T-helper 9 cell (primary cell): ENCODE measurements around the gene UBE2J2.

Experiments
- DNase-seq: peaks from one replicate; pipeline ENCODE4 v3.0.0-alpha.2; 2020

The UBE2J2 gene

GRCh38 chr1:1309251-1310108, 35.8 kb upstream of the UBE2J2 start:
- no peak for DNase-seq

DNA sequence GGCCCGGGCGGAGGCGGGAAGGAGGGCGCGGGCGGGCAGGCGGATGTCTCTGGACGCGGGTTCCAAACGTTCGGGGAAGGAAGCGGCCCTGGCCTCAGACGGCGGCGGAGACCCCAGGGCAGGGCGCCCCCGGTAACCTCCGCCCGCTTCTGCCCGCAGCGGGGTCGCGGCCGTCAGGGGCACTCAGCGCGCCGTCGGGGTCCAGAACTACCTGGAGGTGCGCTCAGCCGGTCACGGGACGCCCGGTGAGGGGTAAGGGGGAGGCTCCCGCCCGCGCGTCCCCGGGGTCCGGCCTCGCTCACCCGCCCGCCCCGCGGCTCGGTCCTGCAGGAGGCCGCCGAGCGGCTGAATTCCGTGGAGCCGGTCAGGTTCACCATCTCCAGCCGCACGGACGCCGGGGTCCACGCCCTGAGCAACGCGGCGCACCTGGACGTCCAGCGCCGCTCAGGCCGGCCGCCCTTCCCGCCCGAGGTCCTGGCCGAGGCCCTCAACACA, 35.1 kb upstream of the UBE2J2 start:
- DNase-seq: no peak

GRCh38 chr1:1307923-1308755, 34.5 kb upstream of the UBE2J2 start, which contains the start of the genes ACAP3 and PUSL1:
Gene ACAP3 (minus strand): TSS chr1:1307930. CDS start chr1:1307815, 115 bp downstream.
Gene PUSL1 (plus strand): TSS chr1:1308597. CDS start chr1:1308644, 47 bp downstream.
- peak; percentile 80 for DNase-seq

DNA sequence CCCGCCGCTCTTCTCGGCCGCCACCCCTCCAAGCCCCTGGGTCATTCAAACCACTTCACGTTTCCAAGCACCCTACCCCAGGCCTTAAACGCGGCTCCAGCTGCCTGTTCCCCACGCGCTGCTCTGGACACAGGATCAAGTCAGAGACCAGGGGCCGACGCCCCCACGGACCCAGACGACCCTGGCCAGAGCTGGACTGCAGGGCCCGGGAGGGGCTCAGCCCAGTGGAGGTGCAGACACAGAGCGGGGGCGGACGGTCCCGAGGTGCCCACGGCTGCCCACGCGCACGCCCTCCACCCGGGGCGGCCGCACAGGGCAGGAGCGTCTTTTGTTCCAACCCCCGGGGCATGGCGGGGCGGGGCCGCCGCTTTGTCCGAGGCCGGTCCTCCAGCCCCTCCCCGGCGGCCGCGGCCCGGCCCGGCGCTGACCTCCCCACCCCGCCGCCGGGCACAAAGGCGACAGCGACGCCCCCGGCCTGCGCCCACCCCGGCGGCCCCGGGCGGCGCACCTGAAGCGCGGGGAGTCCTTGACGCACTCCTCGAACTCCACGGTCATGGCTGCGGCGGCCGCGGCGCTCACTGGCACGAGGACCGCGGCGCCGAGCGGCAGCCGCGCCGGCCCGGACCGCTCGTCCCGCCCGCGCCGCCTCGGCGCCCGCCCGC, 33.7 kb upstream of the UBE2J2 start:
- no peak for DNase-seq

GRCh38 chr1:1306661-1307260, 33.1 kb upstream of the UBE2J2 start:
- no peak for DNase-seq

GRCh38 chr1:1306070-1306660, 32.5 kb upstream of the UBE2J2 start:
- DNase-seq: no peak

GRCh38 chr1:1305300-1306069, 31.8 kb upstream of the UBE2J2 start:
- peak; percentile 51 for DNase-seq

DNA sequence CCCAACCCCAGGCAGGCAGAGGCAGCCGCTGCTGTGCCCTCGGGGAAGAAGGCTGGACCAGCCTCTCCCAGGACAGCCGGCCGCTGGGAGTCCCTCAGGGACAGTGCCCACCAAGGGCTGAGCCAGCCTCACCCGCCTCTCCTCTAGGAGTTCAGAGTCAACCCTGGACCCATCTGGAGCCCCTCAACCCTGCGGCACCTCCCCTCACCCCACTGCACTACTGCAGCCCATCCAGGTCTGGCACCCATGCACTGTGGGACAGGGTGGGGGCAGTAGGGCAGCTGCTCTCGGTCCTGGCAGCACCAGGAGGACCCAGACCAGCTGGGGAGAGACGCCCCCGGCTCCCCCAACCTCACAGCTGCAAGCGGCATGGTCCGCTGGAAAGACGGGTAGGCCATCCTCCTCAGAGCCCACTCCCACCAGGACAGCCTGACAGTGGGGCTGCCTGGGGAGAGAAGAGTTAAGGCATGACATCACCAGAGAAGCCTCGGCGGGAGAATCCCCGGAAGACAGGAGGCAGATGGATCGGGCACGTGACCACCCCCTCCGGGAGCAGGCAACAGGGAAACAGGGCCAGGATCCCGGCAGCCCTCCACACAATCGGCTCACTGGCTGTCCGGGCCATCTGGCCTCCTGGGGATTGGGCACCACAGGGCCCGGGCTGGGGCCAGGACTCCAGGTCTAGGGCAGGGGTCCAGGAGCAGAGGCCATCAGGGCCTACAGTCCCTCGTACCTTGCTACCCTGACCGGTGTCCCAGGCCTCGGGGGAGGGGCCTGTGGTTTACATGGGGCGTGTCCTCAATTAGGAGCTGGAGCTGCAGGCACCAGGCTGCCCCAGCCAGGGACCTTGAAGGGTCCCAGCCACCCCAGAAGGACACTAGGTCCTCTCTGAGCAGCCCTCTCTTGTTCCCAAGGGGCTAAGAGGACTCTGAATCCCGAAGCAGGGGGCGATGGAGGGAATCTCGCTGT, 31.0 kb upstream of the UBE2J2 start:
- DNase-seq: no peak

GRCh38 chr1:1303736-1304135, 30.1 kb upstream of the UBE2J2 start:
- DNase-seq: no peak

DNA sequence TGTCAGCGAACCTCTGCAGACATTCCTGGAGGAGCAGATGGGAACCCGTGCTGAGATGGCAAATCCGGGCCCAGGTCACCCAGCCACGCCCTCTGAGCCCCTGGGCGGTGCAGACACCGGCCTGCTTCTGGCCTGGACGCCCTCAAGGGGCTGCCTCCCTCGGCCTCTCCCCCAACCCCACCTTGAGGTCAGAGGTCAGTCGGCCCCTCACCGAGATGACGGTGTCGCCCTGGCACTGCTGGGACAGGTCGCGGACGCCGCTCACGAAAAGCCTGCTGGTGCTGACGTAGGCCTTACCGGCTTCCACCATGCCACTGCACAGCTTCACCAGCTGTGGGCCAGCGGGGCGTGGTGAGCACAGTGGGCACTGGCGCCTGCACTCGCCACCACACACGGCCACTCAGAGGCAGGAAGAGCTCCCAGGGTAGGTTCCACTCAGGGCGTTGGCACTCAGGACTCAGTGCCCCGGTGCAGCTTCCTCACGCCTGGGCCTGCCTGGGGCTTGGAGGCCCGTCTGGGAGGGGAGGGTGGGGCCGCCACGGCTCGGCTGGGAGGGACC, 29.4 kb upstream of the UBE2J2 start:
- DNase-seq: no peak

- DNase-seq: no peak
Observed at GRCh38 chr1:1302006-1302430, 28.4 kb upstream of the UBE2J2 start.

GRCh38 chr1:1300352-1300739, 26.7 kb upstream of the UBE2J2 start:
- no peak for DNase-seq

DNA sequence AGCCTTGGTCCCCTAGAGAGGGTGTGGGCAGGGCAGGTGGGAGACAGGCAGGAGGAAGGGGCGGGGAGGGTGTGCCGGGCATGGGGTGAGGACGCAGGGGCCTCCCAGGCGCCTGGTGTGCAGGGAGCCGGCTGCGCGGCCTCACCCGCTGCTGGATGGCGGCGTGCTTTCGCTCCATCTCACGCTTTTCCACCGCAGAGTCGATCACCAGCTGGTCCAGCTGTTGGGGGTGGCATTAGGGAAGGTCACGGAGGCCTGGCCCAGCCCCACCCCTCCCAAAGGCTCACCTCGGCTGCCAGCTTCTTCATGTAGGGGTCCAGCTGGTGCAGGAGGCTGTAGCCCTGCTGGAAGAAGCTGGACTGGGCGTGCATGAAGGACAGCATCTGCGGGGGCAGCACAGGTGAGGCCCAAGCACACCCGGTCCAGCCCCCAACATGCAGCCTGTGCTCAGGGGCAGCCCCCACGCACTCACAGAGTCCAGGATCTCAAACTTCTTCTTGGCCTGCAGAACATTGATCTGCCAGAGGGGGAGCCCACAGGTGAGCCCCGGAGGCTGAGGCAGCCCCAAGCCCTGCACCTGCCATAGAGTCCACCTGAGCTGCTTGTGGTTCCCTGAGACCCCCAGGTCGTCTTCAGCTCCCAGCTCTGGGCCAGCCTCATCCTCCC, 26.2 kb upstream of the UBE2J2 start:
- no peak for DNase-seq

- DNase-seq: no peak
Observed at GRCh38 chr1:1298861-1299685, 25.4 kb upstream of the UBE2J2 start.

- no peak for DNase-seq
Observed at GRCh38 chr1:1297802-1298424, 24.3 kb upstream of the UBE2J2 start.

- DNase-seq: no peak
Observed at GRCh38 chr1:1296070-1297061, 22.7 kb upstream of the UBE2J2 start.
